ENCODE data around the gene WNT10A.
"Not testable (repeated sequence)": the region's sequence is repeated elsewhere in the genome, so short reads cannot be mapped to it uniquely, and the experiment has no call there.

The WNT10A gene

GRCh38 chr2:218927422-218927821 lies 46.8 kb downstream of the WNT10A start:
- no peaks in the 10 kb centered on the region for H3K36me3 ChIP-seq (ENCODE audit: low read depth)
- no peak overlapping the region for H3K4me3 ChIP-seq (ENCODE audit: severe bottlenecking)
- H3K4me1 ChIP-seq (ENCODE audit: insufficient read depth, poor library complexity, severe bottlenecking) = no peaks in the 10 kb centered on the region
- H3K27ac ChIP-seq (ENCODE audit: poor library complexity, severe bottlenecking) = no peak overlapping the region
- DNase-seq (ENCODE audit: low spot score) (no peak), ATAC-seq (ENCODE audit: low read depth) (no peak)
- H3K27me3 ChIP-seq (ENCODE audit: insufficient read depth, poor library complexity, severe bottlenecking) = no peaks in the 10 kb centered on the region
- H3K9me3 ChIP-seq (ENCODE audit: severe bottlenecking) = no peaks in the 10 kb centered on the region
- TF ChIP-seq, protein P1, sequence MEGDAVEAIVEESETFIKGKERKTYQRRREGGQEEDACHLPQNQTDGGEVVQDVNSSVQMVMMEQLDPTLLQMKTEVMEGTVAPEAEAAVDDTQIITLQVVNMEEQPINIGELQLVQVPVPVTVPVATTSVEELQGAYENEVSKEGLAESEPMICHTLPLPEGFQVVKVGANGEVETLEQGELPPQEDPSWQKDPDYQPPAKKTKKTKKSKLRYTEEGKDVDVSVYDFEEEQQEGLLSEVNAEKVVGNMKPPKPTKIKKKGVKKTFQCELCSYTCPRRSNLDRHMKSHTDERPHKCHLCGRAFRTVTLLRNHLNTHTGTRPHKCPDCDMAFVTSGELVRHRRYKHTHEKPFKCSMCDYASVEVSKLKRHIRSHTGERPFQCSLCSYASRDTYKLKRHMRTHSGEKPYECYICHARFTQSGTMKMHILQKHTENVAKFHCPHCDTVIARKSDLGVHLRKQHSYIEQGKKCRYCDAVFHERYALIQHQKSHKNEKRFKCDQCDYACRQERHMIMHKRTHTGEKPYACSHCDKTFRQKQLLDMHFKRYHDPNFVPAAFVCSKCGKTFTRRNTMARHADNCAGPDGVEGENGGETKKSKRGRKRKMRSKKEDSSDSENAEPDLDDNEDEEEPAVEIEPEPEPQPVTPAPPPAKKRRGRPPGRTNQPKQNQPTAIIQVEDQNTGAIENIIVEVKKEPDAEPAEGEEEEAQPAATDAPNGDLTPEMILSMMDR (IDR thresholded peaks at IDR 0.05; ENCODE audit: poor library complexity, severe bottlenecking) = no peak

DNA sequence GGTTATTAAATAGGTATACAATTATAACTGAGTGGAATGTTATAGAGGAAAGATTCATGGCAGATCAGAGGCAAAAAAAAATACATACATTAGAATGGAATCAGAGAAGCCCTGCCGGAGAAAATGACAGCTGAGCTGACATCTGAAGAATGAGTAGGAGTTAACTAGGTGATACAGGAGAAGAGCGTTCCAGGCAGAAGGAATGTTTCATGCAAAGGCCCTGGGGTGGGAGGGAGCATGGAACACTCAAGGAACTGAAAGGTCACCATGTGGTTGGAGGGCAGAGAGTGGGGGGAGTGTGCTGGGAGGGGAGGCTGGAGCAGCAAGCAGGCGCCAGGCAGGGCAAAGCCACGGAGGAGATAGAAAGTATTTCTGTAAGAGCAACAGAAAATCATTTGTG lies 47.2 kb downstream of the WNT10A start:
- H3K4me1 ChIP-seq (ENCODE audit: insufficient read depth, poor library complexity, severe bottlenecking) = no peaks in the 10 kb centered on the region
- H3K27ac ChIP-seq (ENCODE audit: poor library complexity, severe bottlenecking) = no peak overlapping the region
- no peaks in the 10 kb centered on the region for H3K27me3 ChIP-seq (ENCODE audit: insufficient read depth, poor library complexity, severe bottlenecking)
- ATAC-seq (ENCODE audit: low read depth) (no peak), DNase-seq (ENCODE audit: low spot score) (no peak)
- TF ChIP-seq, protein P1 (IDR thresholded peaks at IDR 0.05; ENCODE audit: poor library complexity, severe bottlenecking) = no peak
- no peaks in the 10 kb centered on the region for H3K9me3 ChIP-seq (ENCODE audit: severe bottlenecking)
- H3K4me3 ChIP-seq (ENCODE audit: severe bottlenecking) = no peak overlapping the region
- no peaks in the 10 kb centered on the region for H3K36me3 ChIP-seq (ENCODE audit: low read depth)

GRCh38 chr2:218930488-218930887 lies 49.8 kb downstream of the WNT10A start:
- H3K27me3 ChIP-seq (ENCODE audit: insufficient read depth, poor library complexity, severe bottlenecking); DNase-seq (ENCODE audit: low spot score); H3K4me3 ChIP-seq (ENCODE audit: severe bottlenecking); H3K4me1 ChIP-seq (ENCODE audit: insufficient read depth, poor library complexity, severe bottlenecking); H3K27ac ChIP-seq (ENCODE audit: poor library complexity, severe bottlenecking); ATAC-seq (ENCODE audit: low read depth); H3K36me3 ChIP-seq (ENCODE audit: low read depth); H3K9me3 ChIP-seq (ENCODE audit: severe bottlenecking): not testable (repeated sequence)

DNA sequence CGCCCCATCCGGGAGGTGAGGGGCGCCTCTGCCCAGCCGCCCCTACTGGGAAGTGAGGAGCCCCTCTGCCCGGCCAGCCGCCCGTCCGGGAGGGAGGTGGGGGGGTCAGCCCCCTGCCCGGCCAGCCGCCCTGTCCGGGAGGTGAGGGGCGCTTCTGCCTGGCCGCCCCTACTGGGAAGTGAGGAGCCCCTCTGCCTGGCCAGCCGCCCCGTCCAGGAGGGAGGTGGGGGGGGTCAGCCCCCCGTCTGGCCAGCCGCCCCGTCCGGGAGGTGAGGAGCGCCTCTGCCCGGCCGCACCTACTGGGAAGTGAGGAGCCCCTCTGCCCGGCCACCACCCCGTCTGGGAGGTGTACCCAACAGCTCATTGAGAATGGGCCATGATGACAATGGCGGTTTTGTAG lies 51.1 kb downstream of the WNT10A start:
- not testable (repeated sequence) for H3K4me3 ChIP-seq (ENCODE audit: severe bottlenecking); H3K9me3 ChIP-seq (ENCODE audit: severe bottlenecking); DNase-seq (ENCODE audit: low spot score); ATAC-seq (ENCODE audit: low read depth); H3K4me1 ChIP-seq (ENCODE audit: insufficient read depth, poor library complexity, severe bottlenecking); H3K36me3 ChIP-seq (ENCODE audit: low read depth); H3K27ac ChIP-seq (ENCODE audit: poor library complexity, severe bottlenecking)
- H3K27me3 ChIP-seq (ENCODE audit: insufficient read depth, poor library complexity, severe bottlenecking) = peaks cover 16% of the 10 kb centered on the region

Data from RWPE2 (cell line).